Neural progenitor cell (in vitro differentiated cells): Measurements from ENCODE around the gene KLHDC9.

Source experiments
- EZH2 ChIP-seq: fragments of 200-600 bp; sonication (generic); IDR thresholded peaks from 2 replicates; pipeline ENCODE4 v1.6.1; 2017; ENCODE audit warnings: antibody characterized with exemption, mild to moderate bottlenecking, moderate library complexity
- TF ChIP-seq, protein P1 (sequence below): fragments of 200-600 bp; sonication (generic); IDR thresholded peaks from 2 replicates; pipeline ENCODE4 v1.5.1; 2017; ENCODE audit warnings: antibody characterized with exemption, mild to moderate bottlenecking

DNA sequence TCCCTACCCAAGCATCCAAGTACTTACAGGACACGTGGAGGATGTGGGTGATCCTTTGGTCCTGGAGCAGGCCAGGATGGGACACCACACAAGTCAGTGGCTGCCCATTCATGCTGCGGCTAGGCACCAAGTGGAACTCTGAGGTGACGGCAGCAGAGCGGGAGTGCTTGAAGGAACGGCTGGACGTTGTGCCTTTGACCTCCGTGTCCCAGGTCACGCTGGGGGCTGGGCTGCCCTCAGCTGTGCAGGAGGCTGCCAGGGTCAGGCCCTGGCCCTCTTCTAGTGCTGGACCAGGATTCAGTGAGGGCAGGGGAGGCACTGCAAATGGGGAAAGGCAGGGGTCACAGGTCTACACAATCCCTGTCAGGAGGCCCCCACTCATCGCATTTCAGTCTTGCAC, 20.7 kb upstream of the KLHDC9 start:
- TF ChIP-seq, protein P1, sequence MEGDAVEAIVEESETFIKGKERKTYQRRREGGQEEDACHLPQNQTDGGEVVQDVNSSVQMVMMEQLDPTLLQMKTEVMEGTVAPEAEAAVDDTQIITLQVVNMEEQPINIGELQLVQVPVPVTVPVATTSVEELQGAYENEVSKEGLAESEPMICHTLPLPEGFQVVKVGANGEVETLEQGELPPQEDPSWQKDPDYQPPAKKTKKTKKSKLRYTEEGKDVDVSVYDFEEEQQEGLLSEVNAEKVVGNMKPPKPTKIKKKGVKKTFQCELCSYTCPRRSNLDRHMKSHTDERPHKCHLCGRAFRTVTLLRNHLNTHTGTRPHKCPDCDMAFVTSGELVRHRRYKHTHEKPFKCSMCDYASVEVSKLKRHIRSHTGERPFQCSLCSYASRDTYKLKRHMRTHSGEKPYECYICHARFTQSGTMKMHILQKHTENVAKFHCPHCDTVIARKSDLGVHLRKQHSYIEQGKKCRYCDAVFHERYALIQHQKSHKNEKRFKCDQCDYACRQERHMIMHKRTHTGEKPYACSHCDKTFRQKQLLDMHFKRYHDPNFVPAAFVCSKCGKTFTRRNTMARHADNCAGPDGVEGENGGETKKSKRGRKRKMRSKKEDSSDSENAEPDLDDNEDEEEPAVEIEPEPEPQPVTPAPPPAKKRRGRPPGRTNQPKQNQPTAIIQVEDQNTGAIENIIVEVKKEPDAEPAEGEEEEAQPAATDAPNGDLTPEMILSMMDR = no peak
- TF ChIP-seq EZH2 = no peak
